HEK293T (cell line): ENCODE measurements around the gene SATB2.

Experiments used
- CTCF ChIA-PET: fragments of 350-600 bp; formaldehyde crosslinking; extraction: SDS; loops from one replicate; lab custom pipeline; 2021; ENCODE audit warnings: antibody characterized with exemption, inconsistent platforms; lab: Yijun Ruan, JAX
- POLR2A ChIA-PET: fragments of 350-600 bp; formaldehyde crosslinking; extraction: SDS; loops from one replicate; lab custom pipeline; 2020; ENCODE audit warnings: antibody characterized with exemption, inconsistent platforms; lab: Yijun Ruan, JAX
- DNase-seq: peaks from one replicate; pipeline ENCODE4 v3.0.0; 2012; ENCODE audit warnings: mixed read lengths; ENCODE audit errors: extremely low spot score
- ARNT ChIP-seq: fragments of 450-650 bp; IDR thresholded peaks from 2 replicates; pipeline ENCODE4 v1.6.1; 2017; ENCODE audit warnings: mild to moderate bottlenecking
- BHLHE40 ChIP-seq: fragments of 450-650 bp; IDR thresholded peaks from 2 replicates; pipeline ENCODE4 v1.6.1; 2016; ENCODE audit warnings: mild to moderate bottlenecking, moderate library complexity, borderline replicate concordance
- CTBP1 ChIP-seq: fragments of 450-650 bp; IDR thresholded peaks from 2 replicates; pipeline ENCODE4 v1.6.1; 2016; ENCODE audit warnings: borderline replicate concordance
- ELF4 ChIP-seq: fragments of 450-650 bp; IDR thresholded peaks from 2 replicates; pipeline ENCODE4 v1.6.1; 2017; ENCODE audit warnings: antibody characterized with exemption
- FOXA1 ChIP-seq: fragments of 450-650 bp; IDR thresholded peaks from 2 replicates; pipeline ENCODE4 v1.6.1; 2016; ENCODE audit warnings: mild to moderate bottlenecking
- FOXK2 ChIP-seq: fragments of 450-650 bp; IDR thresholded peaks from 2 replicates; pipeline ENCODE4 v1.6.1; 2016; ENCODE audit warnings: mild to moderate bottlenecking
- FOXM1 ChIP-seq: fragments of 450-650 bp; IDR thresholded peaks from 2 replicates; pipeline ENCODE4 v1.6.1; 2017; ENCODE audit warnings: mild to moderate bottlenecking, borderline replicate concordance
- HDGF ChIP-seq: fragments of 450-650 bp; IDR thresholded peaks from 2 replicates; pipeline ENCODE4 v1.6.1; 2017; ENCODE audit warnings: antibody characterized with exemption, borderline replicate concordance
- L3MBTL2 ChIP-seq: fragments of 450-650 bp; conservative IDR thresholded peaks from 2 replicates; pipeline ENCODE4 v1.6.1; 2016; ENCODE audit warnings: mild to moderate bottlenecking
- LEF1 ChIP-seq: fragments of 450-650 bp; IDR thresholded peaks from 2 replicates; pipeline ENCODE4 v1.6.1; 2017; ENCODE audit warnings: mild to moderate bottlenecking, borderline replicate concordance
- NFRKB ChIP-seq: fragments of 450-650 bp; IDR thresholded peaks from 2 replicates; pipeline ENCODE4 v1.6.1; 2016; ENCODE audit warnings: mild to moderate bottlenecking, moderate library complexity
- PKNOX1 ChIP-seq: fragments of 450-650 bp; IDR thresholded peaks from 2 replicates; pipeline ENCODE4 v1.6.1; 2016
- SP1 ChIP-seq: fragments of 450-650 bp; IDR thresholded peaks from 2 replicates; pipeline ENCODE4 v1.6.1; 2017
- SUZ12 ChIP-seq: fragments of 450-650 bp; IDR thresholded peaks from 2 replicates; pipeline ENCODE4 v1.6.1; 2016; ENCODE audit warnings: mild to moderate bottlenecking
- TARDBP ChIP-seq: fragments of 450-650 bp; IDR thresholded peaks from 2 replicates; pipeline ENCODE4 v1.6.1; 2016
- ZNF384 ChIP-seq: fragments of 450-650 bp; IDR thresholded peaks from 2 replicates; pipeline ENCODE4 v1.6.1; 2016

SATB2 gene

DNA sequence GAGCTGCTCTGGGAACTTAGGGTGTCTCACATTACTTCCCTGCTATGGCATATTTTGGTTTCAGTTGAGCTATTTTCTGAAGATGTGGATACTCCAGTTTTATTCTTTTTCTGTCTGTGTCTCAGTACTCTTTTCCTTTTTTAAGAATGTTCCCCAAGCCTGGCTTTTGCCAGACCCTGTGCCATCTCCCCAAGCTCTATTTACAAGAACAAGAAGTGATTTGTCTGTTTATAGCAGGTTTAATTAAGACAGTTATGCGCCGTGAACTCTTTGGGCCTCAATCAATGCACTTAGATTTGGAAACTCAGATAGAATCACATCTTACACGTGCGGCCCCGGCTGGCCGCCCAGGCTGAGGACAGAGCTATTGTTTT is 8.9 kb upstream of the SATB2 start:
- DNase-seq: no peak
- TF ChIP-seq SP1 (no peak), BHLHE40 (no peak), NFRKB (no peak), FOXM1 (no peak), FOXA1 (no peak), ARNT (no peak), HDGF (no peak), CTBP1 (no peak), FOXK2 (no peak), LEF1 (no peak), TARDBP (no peak), ELF4 (no peak), PKNOX1 (no peak), ZNF384 (no peak), SUZ12 (no peak), L3MBTL2 (no peak)
- POLR2A ChIA-PET: no interaction called here
- CTCF ChIA-PET: interaction anchor here (1.3 kb wide), 1 partner anchor 22 kb away, joined by 5 read pairs; no protein-coding TSS in a partner anchor

DNA sequence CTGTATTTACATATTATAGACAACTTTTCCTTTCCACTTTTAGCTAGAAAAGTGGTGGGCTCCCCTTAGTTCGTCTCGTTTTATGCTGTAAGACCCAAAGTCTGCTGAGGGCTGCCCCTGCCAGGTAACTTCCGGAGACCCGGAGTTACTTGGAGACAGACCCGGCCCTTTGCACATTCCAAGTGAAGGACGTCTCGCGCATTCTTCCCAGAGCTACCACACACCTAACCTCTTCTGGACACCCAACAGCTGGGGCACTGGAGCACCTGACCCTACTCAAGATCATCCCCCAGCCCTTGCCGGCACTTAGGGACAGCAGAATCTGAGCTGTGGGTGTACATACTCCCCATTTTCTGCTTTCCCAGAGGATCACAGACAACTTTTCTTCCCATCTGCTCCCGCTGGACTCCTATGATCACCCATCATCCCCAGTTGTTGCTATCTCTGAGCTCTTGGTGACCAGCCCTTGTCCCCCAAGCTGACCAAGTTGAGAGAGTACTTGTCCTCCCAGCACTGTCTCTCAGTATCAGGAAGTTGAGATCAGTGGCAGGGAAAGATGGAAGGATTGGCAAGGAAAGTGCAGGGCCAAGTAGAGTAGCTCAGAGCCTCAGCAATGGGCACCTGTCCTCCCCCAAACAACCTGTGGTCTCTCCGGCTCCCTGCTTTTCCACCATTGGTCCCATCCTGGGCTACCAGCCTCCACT is 8.4 kb upstream of the SATB2 start:
- TF ChIP-seq TARDBP (no peak), BHLHE40 (no peak), CTBP1 (no peak), ZNF384 (no peak), HDGF (no peak)
- POLR2A ChIA-PET: no interaction called here
- no peak for DNase-seq
- CTCF ChIA-PET: interaction anchor here (1.3 kb wide), 1 partner anchor 23 kb away, joined by 5 read pairs; no protein-coding TSS in a partner anchor

DNA sequence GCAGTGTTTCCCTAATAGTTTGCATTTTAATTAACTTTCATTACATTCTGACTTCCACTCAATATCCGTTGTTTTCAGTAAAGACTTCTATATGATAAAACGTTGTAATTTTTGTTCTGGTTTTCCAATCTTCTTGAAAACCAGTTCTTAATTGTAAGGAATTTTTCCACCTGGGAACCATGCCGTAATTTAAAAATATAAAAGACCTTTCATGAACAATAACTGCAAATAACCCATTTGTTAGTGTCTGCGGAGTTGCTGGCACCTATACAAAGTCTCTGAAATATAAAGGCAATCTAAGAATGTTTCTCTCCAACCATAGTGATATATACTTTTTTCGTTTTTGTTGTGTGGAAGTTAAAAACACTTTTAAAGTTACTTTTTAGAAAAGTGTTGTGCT is 7.7 kb upstream of the SATB2 start:
- ChIA-PET CTCF (no interaction called here), POLR2A (no interaction called here)
- DNase-seq: no peak
- TF ChIP-seq FOXK2: no peak
- no peak for TF ChIP-seq TARDBP

DNA sequence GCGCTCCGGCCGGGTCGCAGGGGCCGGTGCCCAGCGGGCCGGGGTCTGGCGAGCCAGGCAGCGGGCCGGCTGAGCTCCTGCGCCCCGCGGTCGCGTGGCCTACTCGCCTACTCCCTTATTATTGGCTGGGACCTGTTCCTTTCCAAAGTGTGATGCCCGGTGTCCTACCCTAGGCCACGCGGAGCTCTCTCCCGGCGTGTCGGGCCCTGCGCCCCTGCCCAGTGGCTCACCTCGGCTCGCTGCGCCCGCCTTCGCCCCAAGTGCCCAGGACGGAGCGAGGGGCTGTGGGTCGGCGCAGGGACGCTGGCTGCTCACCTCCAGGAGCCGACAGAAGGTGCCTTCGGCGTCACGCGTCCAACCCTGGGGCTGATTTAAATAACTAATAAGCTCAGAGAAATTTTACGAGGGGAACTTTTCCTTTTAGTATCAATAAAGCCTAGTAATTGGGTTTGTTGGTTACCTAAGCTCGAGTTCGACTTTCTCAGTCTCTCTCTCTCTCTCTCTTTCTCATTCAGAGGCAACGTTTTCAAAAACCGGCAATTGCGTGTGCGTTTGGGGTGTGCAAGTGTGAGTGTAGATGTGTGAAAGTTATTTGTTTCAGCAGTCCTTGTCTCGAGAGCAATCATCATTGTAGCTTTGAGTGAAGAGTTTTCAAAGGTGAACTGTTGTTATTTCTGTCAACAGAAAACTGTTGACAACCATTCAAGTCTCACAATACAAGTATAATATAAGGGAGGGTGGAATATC is 7.0 kb upstream of the SATB2 start:
- ChIA-PET POLR2A (no interaction called here), CTCF (interaction anchor here (0.7 kb wide), 1 partner anchor 1113 kb away, joined by 3 read pairs; no protein-coding TSS in a partner anchor)
- no peak for DNase-seq
- no peak for TF ChIP-seq BHLHE40
- no peak for TF ChIP-seq TARDBP
- no peak for TF ChIP-seq ZNF384
- no peak for TF ChIP-seq FOXK2
- TF ChIP-seq PKNOX1: no peak
- TF ChIP-seq CTBP1: no peak
- TF ChIP-seq L3MBTL2: no peak
- TF ChIP-seq HDGF: no peak
- no peak for TF ChIP-seq FOXA1
- TF ChIP-seq NFRKB: no peak
- TF ChIP-seq FOXM1: no peak
- no peak for TF ChIP-seq ELF4
- no peak for TF ChIP-seq SUZ12
- no peak for TF ChIP-seq SP1
- TF ChIP-seq LEF1: no peak
- no peak for TF ChIP-seq ARNT

DNA sequence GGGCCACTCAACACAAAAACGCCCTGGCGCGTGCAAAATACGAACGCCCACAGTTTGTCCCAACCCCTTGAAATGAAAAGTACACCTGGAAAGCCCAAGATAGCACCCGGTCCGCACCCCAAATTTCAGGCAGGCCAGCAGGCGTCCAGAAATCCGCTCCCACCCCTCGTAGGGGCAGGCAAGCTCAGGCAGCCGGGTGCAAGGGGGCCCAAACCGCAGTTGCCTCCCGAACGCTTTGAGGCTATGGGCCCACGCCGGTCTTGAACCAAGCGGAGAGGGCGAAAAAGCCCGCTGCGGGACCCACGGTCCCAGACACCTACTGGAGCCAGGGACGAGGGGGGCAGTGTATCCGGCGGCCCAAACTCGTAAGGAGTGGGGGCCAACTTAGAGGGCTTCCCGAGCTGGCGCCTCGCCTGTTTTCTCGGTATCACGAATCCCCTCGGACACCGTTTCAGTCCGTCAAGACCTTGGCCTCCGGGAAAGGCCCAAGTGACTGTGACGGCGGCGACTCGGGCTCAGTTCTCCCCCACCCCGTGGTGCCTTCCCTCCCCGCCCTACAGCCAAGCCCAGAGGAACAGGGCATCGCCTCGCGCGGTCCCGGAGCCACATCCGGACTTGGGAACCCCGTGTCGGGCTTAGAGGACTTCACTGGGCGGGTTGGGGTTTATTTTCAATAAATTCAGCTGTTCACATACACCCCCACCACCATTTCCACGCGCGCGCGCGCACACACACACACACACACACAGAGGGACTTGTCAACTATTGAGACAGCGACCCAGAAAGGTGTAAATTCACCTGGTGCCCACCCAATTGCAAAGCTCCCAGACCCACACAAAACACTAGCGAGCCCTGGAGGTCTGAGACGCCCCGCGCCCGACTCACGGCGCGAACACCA is 6.2 kb upstream of the SATB2 start:
- CTCF ChIA-PET: interaction anchor here (0.7 kb wide), 2 partner anchors 223 to 1112 kb away, joined by 3 read pairs; no protein-coding TSS in a partner anchor
- no peak for DNase-seq
- no peak for TF ChIP-seq LEF1
- no peak for TF ChIP-seq HDGF
- TF ChIP-seq ZNF384: no peak
- TF ChIP-seq TARDBP: no peak
- no peak for TF ChIP-seq PKNOX1
- no peak for TF ChIP-seq CTBP1
- no peak for TF ChIP-seq SP1
- TF ChIP-seq L3MBTL2: no peak
- POLR2A ChIA-PET: no interaction called here
